Nephron (organoid): Measurements from ENCODE around the gene BICC1.
A peak's percentile ranks its signal among the peaks of the same experiment; 100 is the strongest.

Experiments
- H3K27ac Mint-ChIP-seq, 3 experiments: 2 replicates each; pipeline ENCODE4 v1.8.0; 2020; ENCODE audit warnings: mixed read lengths in 3 of 3, mild to moderate bottlenecking in 2 of 3, moderate library complexity in 1 of 3
- H3K27me3 Mint-ChIP-seq: 2 replicates; pipeline ENCODE4 v1.8.0; 2021; ENCODE audit warnings: low read depth, mild to moderate bottlenecking, moderate library complexity, mixed read lengths
- H3K36me3 Mint-ChIP-seq: 2 replicates; pipeline ENCODE4 v1.8.0; 2020; ENCODE audit warnings: low read depth, mixed read lengths
- H3K4me1 Mint-ChIP-seq: 2 replicates; pipeline ENCODE4 v1.8.0; 2020; ENCODE audit warnings: mixed read lengths
- H3K4me3 Mint-ChIP-seq, 3 experiments: 2 replicates each; pipeline ENCODE4 v1.8.0; 2020; ENCODE audit warnings: mild to moderate bottlenecking in 3 of 3, mixed read lengths in 3 of 3, moderate library complexity in 2 of 3
- H3K9me3 Mint-ChIP-seq: 2 replicates; pipeline ENCODE4 v1.8.0; 2020; ENCODE audit warnings: mixed read lengths
- TF ChIP-seq, protein P1 (sequence below), 3 experiments: fragments of 200-600 bp; sonication (generic); IDR thresholded peaks; one replicate each; pipeline ENCODE4 v1.5.0; 2021; ENCODE audit warnings: antibody characterized with exemption in 3 of 3; ENCODE audit not compliant: unreplicated experiment in 3 of 3

BICC1 gene

DNA sequence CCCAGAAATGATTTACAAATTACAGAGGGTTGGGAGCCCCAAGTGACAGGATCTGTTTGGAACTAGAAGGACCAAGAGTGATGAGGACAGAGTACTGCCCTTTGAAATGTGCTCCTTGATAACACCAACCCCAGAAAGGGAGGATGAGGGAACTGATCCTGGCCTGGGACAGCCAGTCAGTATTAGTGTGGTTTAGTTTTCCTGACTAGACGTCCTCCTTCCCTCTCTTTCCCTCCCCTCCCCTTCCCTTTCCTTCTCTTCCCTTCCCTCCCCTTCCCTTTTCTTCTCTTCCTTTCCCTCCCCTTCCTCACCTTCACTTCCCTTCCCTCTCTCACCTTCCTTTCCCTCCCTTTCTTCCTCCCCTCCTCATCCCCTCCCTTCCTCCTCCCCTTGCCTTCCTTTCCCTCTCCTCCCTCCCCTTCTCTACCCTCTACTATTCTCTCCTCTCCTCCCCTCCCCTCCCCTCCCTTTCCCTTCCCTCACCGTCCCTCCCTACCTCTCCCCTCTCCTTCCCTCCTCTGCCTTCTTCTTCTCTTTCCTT lies 31.0 kb upstream of the BICC1 start:
- Mint-ChIP-seq H3K36me3 (no peaks in the 10 kb centered on the region), H3K4me3 (no peak overlapping the region), H3K27ac (no peak overlapping the region), H3K9me3 (no peaks in the 10 kb centered on the region), H3K4me1 (peaks cover 22% of the 10 kb centered on the region), H3K27me3 (no peaks in the 10 kb centered on the region)
- TF ChIP-seq, protein P1, sequence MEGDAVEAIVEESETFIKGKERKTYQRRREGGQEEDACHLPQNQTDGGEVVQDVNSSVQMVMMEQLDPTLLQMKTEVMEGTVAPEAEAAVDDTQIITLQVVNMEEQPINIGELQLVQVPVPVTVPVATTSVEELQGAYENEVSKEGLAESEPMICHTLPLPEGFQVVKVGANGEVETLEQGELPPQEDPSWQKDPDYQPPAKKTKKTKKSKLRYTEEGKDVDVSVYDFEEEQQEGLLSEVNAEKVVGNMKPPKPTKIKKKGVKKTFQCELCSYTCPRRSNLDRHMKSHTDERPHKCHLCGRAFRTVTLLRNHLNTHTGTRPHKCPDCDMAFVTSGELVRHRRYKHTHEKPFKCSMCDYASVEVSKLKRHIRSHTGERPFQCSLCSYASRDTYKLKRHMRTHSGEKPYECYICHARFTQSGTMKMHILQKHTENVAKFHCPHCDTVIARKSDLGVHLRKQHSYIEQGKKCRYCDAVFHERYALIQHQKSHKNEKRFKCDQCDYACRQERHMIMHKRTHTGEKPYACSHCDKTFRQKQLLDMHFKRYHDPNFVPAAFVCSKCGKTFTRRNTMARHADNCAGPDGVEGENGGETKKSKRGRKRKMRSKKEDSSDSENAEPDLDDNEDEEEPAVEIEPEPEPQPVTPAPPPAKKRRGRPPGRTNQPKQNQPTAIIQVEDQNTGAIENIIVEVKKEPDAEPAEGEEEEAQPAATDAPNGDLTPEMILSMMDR (IDR thresholded peaks at IDR 0.05; ENCODE audit: unreplicated experiment in 3 of 3) = no peak

DNA sequence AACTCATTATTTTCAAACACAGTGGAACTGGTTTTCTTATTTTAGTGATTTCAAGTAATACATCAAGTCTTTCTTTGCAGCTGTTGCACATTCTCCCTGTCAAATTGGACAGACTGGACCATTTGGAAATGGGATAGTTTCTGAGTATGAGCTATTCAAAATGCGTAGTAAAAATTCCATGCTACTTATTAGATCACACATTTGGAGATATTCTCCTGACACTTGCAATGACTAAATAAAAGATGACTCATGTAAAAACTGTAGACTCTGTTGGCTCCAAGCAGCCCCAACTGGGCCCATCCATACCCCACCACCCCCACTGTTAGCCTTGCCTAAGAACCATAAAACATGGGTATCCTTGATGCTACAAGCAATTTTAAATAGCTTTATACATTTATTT lies 25.9 kb upstream of the BICC1 start:
- Mint-ChIP-seq H3K9me3 (no peaks in the 10 kb centered on the region), H3K4me3 (no peak overlapping the region), H3K4me1 (peaks cover 11% of the 10 kb centered on the region), H3K27ac (peak overlapping the region in 1 of 3 experiments; percentile 63), H3K27me3 (no peaks in the 10 kb centered on the region), H3K36me3 (no peaks in the 10 kb centered on the region)
- TF ChIP-seq, protein P1 (IDR thresholded peaks at IDR 0.05; ENCODE audit: unreplicated experiment in 3 of 3) = no peak

DNA sequence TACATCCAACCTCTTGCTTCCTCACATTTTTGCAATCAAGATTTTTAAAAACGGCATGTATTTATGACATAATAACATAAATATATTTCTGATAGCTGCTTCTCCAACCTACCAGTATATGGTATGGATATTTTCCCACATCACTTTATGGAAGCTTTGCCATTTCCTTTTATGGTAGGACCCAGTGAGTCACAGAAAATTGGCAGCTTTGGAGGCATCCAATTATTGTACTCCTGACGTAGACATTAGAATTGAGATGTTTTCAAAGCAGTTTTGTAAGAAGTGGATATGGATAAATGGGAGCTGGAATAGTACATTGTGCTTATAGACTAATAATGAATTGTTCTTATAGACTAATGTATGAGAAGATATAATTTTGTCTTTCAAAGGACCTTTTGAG lies 23.8 kb upstream of the BICC1 start:
- TF ChIP-seq, protein P1 (IDR thresholded peaks at IDR 0.05; ENCODE audit: unreplicated experiment in 3 of 3) = no peak
- H3K4me3 Mint-ChIP-seq = no peak overlapping the region

DNA sequence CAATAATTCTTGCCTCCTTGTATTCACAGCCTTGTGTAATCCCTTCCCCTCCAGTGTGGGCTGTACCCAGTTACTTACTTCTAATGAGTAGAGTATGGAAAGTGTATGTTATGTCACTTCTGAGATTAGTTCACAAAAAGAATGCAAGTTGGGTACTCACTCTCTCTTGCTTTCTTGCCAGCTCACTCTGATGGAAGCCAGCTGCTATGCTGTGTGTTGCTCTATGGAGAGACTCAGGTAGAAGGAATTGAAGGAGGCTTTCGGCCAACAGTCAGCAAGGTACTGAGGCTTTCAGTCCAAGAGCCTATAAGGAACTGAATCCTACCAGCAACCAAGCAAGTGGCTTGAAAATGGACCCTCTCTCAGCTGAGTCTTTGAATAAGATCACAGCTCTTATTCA lies 9.7 kb upstream of the BICC1 start:
- no peaks in the 10 kb centered on the region for H3K36me3 Mint-ChIP-seq
- H3K9me3 Mint-ChIP-seq = no peaks in the 10 kb centered on the region
- no peak overlapping the region for H3K27ac Mint-ChIP-seq
- H3K4me1 Mint-ChIP-seq = no peaks in the 10 kb centered on the region
- H3K4me3 Mint-ChIP-seq = no peak overlapping the region
- TF ChIP-seq, protein P1 (IDR thresholded peaks at IDR 0.05; ENCODE audit: unreplicated experiment in 3 of 3) = no peak
- H3K27me3 Mint-ChIP-seq = peaks cover 4% of the 10 kb centered on the region

More for the DNA sequence above, 23.8 kb upstream of the BICC1 start:
- Mint-ChIP-seq H3K36me3 (no peaks in the 10 kb centered on the region), H3K9me3 (no peaks in the 10 kb centered on the region), H3K27ac (no peak overlapping the region), H3K27me3 (no peaks in the 10 kb centered on the region), H3K4me1 (peaks cover 11% of the 10 kb centered on the region)

DNA sequence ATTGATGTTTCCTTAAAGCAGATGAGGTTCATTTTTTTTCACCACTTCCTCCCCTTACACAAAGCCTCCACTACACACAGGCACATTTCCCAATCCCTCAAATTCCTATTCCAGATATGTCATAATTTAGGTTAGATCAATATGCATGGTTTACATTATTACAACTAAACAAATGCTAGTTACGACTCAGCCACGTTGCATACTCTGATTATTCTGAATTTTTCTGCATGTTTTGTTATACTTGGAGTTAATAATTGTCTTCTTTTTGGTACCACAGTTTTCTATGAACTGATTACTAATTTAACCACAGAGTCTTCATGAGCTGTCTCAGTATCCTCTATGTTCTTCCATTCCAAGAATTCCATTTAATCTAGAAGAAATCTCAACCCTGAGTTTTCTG lies 4.4 kb upstream of the BICC1 start:
- H3K9me3 Mint-ChIP-seq = no peaks in the 10 kb centered on the region
- H3K4me3 Mint-ChIP-seq = no peak overlapping the region
- no peak overlapping the region for H3K27ac Mint-ChIP-seq
- H3K36me3 Mint-ChIP-seq = no peaks in the 10 kb centered on the region
- TF ChIP-seq, protein P1 (IDR thresholded peaks at IDR 0.05; ENCODE audit: unreplicated experiment in 3 of 3) = no peak
- no peaks in the 10 kb centered on the region for H3K4me1 Mint-ChIP-seq
- peaks cover 8% of the 10 kb centered on the region for H3K27me3 Mint-ChIP-seq

DNA sequence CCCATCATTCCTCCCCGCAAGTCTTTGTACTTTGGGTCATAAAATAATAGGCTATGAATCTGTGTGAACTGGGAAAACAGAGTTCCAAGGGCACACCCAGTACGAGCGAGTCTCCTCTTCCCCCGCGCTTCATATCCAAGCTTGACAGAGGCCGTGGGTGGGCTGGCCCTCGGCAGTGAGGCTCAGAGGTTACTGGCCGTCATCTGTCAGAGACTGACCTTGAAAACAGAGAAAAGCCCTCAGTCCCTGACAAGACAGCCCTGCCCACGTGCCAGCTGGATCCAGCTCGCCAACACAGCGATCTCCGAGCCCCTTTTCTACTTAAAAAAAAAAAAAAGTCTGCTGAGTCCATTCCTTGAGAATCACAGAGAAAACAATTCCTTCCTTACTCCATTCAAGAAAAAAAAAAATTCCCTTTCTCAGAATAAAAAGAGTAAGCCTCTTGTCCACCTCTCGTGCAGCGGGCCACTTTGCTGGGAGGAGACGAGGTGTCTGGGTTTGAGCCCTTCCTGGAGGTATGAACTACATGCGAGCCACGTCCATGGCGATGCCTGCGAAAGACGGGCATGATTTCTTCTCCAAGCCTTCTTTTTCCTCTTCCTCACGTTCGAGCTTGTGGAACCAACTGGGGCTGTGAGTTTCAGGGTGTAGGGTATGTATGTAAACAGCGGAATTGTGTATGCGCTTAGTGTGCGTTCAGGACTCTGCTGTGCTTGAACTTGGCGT lies 744 bp upstream of the BICC1 start:
- Mint-ChIP-seq H3K27me3 (peaks cover 11% of the 10 kb centered on the region), H3K9me3 (no peaks in the 10 kb centered on the region), H3K4me3 (peak overlapping the region in 2 of 3 experiments; percentile 81 to 91), H3K4me1 (peaks cover 4% of the 10 kb centered on the region), H3K27ac (peak overlapping the region in 2 of 3 experiments; percentile 84 to 92), H3K36me3 (no peaks in the 10 kb centered on the region)
- TF ChIP-seq, protein P1 (IDR thresholded peaks at IDR 0.05; ENCODE audit: unreplicated experiment in 3 of 3) = no peak
